Measurements from ENCODE around the gene HLTF. TPM values are rescaled to one million over a fixed set of nuclear protein-coding genes. Genes with fewer than 3 reads are reported as not detected.

HLTF gene
- total RNA-seq, 4 donors from 2014 or later: 13.7 to 17.0 (median 15.5) TPM

GRCh38 chr3:149001727-149002126 lies 84.6 kb downstream of the HLTF start:
- TF ChIP-seq CTCF (IDR thresholded peaks at IDR 0.05; ENCODE audit: low read depth): no peak

- no peak for TF ChIP-seq CTCF (IDR thresholded peaks at IDR 0.05; ENCODE audit: low read depth)
These were observed 86.1 kb downstream of the HLTF start for GRCh38 chr3:149000206-149000745.

GRCh38 chr3:148999806-149000205 lies 86.5 kb downstream of the HLTF start:
- no peak for TF ChIP-seq CTCF (IDR thresholded peaks at IDR 0.05; ENCODE audit: low read depth)

GRCh38 chr3:148998715-148999423 lies 87.5 kb downstream of the HLTF start:
- TF ChIP-seq CTCF (IDR thresholded peaks at IDR 0.05; ENCODE audit: low read depth): no peak

- no peak for TF ChIP-seq CTCF (IDR thresholded peaks at IDR 0.05; ENCODE audit: low read depth)
These were observed 88.0 kb downstream of the HLTF start for GRCh38 chr3:148998297-148998696.

GRCh38 chr3:148997623-148998022 lies 88.7 kb downstream of the HLTF start:
- no peak for TF ChIP-seq CTCF (IDR thresholded peaks at IDR 0.05; ENCODE audit: low read depth)

- no peak for TF ChIP-seq CTCF (IDR thresholded peaks at IDR 0.05; ENCODE audit: low read depth)
These were observed 93.6 kb downstream of the HLTF start for GRCh38 chr3:148992635-148993255.

Data from subcutaneous adipose tissue (tissue), 4 donors.